GM23338 (cell line): ENCODE results near the gene MFSD11.

Experiments used
- CREB1 ChIP-seq: fragments of 250-450 bp; sonication (Bioruptor Pico); IDR thresholded peaks from 2 replicates; pipeline ENCODE4 v1.5.0; 2020; ENCODE audit warnings: low read depth, mild to moderate bottlenecking, moderate library complexity
- EZH2 ChIP-seq: fragments of 200-600 bp; sonication (generic); IDR thresholded peaks from one replicate; pipeline ENCODE4 v1.8.0; 2017; ENCODE audit warnings: antibody characterized with exemption, mild to moderate bottlenecking, low read depth; ENCODE audit not compliant: unreplicated experiment
- EZH2phosphoT487 ChIP-seq: fragments of 200-600 bp; sonication (generic); IDR thresholded peaks from one replicate; pipeline ENCODE4 v1.8.1; 2018; ENCODE audit warnings: antibody characterized with exemption; ENCODE audit not compliant: unreplicated experiment
- NANOG ChIP-seq: IDR thresholded peaks from 2 replicates; pipeline ENCODE4 v1.6.1; 2016; ENCODE audit warnings: antibody characterized with exemption, borderline replicate concordance
- POLR2AphosphoS5 ChIP-seq: IDR thresholded peaks from 2 replicates; pipeline ENCODE4 v1.6.1; 2016; ENCODE audit warnings: antibody characterized with exemption, low read depth
- TF ChIP-seq, protein P1 (sequence below), 2 experiments: fragments of 200-600 bp in 1 of 2; sonication (generic) in 1 of 2; conservative IDR thresholded peaks; 2 replicates each; pipeline versions ENCODE4 v1.5.1 to v1.6.1; 2016 to 2017; ENCODE audit warnings: antibody characterized with exemption in 2 of 2, low read depth in 2 of 2, mild to moderate bottlenecking in 2 of 2, moderate library complexity in 1 of 2
- TF ChIP-seq, protein P2 (sequence below): IDR thresholded peaks from one replicate; pipeline ENCODE4 v1.6.1; 2018; ENCODE audit warnings: antibody characterized with exemption; ENCODE audit not compliant: unreplicated experiment
- TF ChIP-seq, protein P3 (sequence below): fragments of 250-450 bp; sonication (Bioruptor Pico); IDR thresholded peaks from 2 replicates; pipeline ENCODE4 v1.5.0; 2020; ENCODE audit warnings: mild to moderate bottlenecking, moderate library complexity

DNA sequence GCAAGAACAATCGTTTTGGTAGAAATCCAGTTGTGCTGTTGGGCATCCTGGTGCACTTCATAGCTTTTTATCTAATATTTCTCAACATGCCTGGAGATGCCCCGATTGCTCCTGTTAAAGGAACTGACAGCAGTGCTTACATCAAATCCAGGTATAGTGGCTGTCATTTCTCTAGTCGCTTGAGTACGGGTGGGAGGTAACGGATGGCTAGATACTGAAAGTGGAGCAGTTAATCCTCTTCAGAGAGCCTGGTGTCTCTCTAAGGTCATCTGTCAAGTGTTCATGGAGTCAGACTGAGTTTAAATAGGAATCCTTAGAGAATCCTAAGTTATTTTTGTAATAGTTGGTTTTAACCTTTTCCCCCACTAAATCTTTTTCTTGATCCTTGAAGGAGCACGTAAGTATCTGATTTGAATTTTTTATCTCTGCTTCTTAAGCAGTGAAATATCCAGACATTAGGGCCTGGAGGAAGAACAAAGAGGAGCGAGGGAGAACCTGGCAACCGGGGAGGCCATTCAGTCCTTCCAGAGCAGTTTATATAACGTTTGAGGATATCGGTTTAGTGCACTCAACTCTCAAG lies 37.2 kb downstream of the MFSD11 start:
- TF ChIP-seq EZH2 (no peak), EZH2phosphoT487 (no peak), POLR2AphosphoS5 (no peak), NANOG (no peak), CREB1 (CRISPR knock-in tag) (no peak)
- TF ChIP-seq, protein P1, sequence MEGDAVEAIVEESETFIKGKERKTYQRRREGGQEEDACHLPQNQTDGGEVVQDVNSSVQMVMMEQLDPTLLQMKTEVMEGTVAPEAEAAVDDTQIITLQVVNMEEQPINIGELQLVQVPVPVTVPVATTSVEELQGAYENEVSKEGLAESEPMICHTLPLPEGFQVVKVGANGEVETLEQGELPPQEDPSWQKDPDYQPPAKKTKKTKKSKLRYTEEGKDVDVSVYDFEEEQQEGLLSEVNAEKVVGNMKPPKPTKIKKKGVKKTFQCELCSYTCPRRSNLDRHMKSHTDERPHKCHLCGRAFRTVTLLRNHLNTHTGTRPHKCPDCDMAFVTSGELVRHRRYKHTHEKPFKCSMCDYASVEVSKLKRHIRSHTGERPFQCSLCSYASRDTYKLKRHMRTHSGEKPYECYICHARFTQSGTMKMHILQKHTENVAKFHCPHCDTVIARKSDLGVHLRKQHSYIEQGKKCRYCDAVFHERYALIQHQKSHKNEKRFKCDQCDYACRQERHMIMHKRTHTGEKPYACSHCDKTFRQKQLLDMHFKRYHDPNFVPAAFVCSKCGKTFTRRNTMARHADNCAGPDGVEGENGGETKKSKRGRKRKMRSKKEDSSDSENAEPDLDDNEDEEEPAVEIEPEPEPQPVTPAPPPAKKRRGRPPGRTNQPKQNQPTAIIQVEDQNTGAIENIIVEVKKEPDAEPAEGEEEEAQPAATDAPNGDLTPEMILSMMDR (conservative IDR thresholded peaks at IDR 0.05; ENCODE audit: low read depth in 2 of 2) = no peak
- TF ChIP-seq, protein P2, sequence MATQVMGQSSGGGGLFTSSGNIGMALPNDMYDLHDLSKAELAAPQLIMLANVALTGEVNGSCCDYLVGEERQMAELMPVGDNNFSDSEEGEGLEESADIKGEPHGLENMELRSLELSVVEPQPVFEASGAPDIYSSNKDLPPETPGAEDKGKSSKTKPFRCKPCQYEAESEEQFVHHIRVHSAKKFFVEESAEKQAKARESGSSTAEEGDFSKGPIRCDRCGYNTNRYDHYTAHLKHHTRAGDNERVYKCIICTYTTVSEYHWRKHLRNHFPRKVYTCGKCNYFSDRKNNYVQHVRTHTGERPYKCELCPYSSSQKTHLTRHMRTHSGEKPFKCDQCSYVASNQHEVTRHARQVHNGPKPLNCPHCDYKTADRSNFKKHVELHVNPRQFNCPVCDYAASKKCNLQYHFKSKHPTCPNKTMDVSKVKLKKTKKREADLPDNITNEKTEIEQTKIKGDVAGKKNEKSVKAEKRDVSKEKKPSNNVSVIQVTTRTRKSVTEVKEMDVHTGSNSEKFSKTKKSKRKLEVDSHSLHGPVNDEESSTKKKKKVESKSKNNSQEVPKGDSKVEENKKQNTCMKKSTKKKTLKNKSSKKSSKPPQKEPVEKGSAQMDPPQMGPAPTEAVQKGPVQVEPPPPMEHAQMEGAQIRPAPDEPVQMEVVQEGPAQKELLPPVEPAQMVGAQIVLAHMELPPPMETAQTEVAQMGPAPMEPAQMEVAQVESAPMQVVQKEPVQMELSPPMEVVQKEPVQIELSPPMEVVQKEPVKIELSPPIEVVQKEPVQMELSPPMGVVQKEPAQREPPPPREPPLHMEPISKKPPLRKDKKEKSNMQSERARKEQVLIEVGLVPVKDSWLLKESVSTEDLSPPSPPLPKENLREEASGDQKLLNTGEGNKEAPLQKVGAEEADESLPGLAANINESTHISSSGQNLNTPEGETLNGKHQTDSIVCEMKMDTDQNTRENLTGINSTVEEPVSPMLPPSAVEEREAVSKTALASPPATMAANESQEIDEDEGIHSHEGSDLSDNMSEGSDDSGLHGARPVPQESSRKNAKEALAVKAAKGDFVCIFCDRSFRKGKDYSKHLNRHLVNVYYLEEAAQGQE = no peak
- TF ChIP-seq, protein P3, sequence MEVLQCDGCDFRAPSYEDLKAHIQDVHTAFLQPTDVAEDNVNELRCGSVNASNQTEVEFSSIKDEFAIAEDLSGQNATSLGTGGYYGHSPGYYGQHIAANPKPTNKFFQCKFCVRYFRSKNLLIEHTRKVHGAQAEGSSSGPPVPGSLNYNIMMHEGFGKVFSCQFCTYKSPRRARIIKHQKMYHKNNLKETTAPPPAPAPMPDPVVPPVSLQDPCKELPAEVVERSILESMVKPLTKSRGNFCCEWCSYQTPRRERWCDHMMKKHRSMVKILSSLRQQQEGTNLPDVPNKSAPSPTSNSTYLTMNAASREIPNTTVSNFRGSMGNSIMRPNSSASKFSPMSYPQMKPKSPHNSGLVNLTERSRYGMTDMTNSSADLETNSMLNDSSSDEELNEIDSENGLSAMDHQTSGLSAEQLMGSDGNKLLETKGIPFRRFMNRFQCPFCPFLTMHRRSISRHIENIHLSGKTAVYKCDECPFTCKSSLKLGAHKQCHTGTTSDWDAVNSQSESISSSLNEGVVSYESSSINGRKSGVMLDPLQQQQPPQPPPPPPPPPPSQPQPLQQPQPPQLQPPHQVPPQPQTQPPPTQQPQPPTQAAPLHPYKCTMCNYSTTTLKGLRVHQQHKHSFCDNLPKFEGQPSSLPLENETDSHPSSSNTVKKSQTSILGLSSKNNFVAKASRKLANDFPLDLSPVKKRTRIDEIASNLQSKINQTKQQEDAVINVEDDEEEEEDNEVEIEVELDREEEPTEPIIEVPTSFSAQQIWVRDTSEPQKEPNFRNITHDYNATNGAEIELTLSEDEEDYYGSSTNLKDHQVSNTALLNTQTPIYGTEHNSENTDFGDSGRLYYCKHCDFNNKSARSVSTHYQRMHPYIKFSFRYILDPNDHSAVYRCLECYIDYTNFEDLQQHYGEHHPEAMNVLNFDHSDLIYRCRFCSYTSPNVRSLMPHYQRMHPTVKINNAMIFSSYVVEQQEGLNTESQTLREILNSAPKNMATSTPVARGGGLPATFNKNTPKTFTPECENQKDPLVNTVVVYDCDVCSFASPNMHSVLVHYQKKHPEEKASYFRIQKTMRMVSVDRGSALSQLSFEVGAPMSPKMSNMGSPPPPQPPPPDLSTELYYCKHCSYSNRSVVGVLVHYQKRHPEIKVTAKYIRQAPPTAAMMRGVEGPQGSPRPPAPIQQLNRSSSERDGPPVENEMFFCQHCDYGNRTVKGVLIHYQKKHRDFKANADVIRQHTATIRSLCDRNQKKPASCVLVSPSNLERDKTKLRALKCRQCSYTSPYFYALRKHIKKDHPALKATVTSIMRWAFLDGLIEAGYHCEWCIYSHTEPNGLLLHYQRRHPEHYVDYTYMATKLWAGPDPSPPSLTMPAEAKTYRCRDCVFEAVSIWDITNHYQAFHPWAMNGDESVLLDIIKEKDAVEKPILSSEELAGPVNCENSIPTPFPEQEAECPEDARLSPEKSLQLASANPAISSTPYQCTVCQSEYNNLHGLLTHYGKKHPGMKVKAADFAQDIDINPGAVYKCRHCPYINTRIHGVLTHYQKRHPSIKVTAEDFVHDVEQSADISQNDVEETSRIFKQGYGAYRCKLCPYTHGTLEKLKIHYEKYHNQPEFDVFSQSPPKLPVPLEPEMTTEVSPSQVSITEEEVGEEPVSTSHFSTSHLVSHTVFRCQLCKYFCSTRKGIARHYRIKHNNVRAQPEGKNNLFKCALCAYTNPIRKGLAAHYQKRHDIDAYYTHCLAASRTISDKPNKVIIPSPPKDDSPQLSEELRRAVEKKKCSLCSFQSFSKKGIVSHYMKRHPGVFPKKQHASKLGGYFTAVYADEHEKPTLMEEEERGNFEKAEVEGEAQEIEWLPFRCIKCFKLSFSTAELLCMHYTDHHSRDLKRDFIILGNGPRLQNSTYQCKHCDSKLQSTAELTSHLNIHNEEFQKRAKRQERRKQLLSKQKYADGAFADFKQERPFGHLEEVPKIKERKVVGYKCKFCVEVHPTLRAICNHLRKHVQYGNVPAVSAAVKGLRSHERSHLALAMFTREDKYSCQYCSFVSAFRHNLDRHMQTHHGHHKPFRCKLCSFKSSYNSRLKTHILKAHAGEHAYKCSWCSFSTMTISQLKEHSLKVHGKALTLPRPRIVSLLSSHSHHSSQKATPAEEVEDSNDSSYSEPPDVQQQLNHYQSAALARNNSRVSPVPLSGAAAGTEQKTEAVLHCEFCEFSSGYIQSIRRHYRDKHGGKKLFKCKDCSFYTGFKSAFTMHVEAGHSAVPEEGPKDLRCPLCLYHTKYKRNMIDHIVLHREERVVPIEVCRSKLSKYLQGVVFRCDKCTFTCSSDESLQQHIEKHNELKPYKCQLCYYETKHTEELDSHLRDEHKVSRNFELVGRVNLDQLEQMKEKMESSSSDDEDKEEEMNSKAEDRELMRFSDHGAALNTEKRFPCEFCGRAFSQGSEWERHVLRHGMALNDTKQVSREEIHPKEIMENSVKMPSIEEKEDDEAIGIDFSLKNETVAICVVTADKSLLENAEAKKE = no peak
